C4-2B (cell line): ENCODE measurements around the gene ATP6V0A1.
"Not testable (repeated sequence)": the region's sequence is repeated elsewhere in the genome, so short reads cannot be mapped to it uniquely, and the experiment has no call there.

ENCODE experiments used
- ZFX ChIP-seq: fragments of 450-650 bp; IDR thresholded peaks from 2 replicates; pipeline ENCODE4 v1.6.1; 2017
- TF ChIP-seq, protein P1 (sequence below): fragments of 450-650 bp; conservative IDR thresholded peaks from 2 replicates; pipeline ENCODE4 v1.5.1; 2017; ENCODE audit warnings: mild to moderate bottlenecking

DNA sequence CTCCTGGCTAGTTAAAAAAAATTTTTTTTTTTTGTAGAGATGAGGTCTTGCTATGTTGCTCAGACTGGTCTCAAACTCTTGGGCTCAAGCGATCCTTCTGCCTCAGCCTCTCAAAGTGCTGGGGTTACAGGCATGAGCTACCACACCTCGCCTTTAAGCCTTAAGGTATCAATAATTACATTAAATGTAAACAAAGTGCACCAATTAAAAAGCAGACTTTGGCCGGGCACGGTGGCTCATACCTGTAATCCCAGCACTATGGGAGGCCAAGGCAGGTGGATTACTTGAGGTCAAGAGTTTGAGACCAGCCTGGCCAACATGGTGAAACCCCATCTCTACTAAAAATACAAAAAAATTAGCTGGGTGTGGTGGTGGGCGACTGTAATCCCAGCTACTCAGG, 7.4 kb upstream of the ATP6V0A1 start:
- TF ChIP-seq, protein P1, sequence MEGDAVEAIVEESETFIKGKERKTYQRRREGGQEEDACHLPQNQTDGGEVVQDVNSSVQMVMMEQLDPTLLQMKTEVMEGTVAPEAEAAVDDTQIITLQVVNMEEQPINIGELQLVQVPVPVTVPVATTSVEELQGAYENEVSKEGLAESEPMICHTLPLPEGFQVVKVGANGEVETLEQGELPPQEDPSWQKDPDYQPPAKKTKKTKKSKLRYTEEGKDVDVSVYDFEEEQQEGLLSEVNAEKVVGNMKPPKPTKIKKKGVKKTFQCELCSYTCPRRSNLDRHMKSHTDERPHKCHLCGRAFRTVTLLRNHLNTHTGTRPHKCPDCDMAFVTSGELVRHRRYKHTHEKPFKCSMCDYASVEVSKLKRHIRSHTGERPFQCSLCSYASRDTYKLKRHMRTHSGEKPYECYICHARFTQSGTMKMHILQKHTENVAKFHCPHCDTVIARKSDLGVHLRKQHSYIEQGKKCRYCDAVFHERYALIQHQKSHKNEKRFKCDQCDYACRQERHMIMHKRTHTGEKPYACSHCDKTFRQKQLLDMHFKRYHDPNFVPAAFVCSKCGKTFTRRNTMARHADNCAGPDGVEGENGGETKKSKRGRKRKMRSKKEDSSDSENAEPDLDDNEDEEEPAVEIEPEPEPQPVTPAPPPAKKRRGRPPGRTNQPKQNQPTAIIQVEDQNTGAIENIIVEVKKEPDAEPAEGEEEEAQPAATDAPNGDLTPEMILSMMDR = not testable (repeated sequence)
- not testable (repeated sequence) for TF ChIP-seq ZFX
